ENCODE data around the gene LGALS7. TPM values are rescaled to one million over a fixed set of nuclear protein-coding genes. Genes with fewer than 3 reads are reported as not detected.
"Not testable (repeated sequence)": the region's sequence is repeated elsewhere in the genome, so short reads cannot be mapped to it uniquely, and the experiment has no call there.

LGALS7 gene
- polyA plus RNA-seq, 1 donor from 2014 or later, result not detected

GRCh38 chr19:38786572-38787265, 13.4 kb upstream of the LGALS7 start:
- H3K36me3 ChIP-seq (ENCODE audit: insufficient read depth, low read length), result no peaks in the 10 kb centered on the region
- no peak overlapping the region for H3K27ac ChIP-seq (ENCODE audit: low read length)
- no peak overlapping the region for H2AFZ ChIP-seq (ENCODE audit: low read depth, low read length)
- no peak overlapping the region for H3K4me3 ChIP-seq (ENCODE audit: low read length)
- H4K20me1 ChIP-seq (ENCODE audit: insufficient read depth), result no peaks in the 10 kb centered on the region
- H3K27me3 ChIP-seq (ENCODE audit: insufficient read depth, low read depth, low read length), result no peaks in the 10 kb centered on the region
- no peaks in the 10 kb centered on the region for H3K9me2 ChIP-seq (ENCODE audit: insufficient read depth, low read length)
- H3K9me3 ChIP-seq (ENCODE audit: low read length), result no peaks in the 10 kb centered on the region
- no peak for TF ChIP-seq EP300 (conservative IDR thresholded peaks at IDR 0.05; ENCODE audit: poor library complexity, severe bottlenecking)
- no peak for TF ChIP-seq TAF1 (IDR thresholded peaks at IDR 0.05; ENCODE audit: low read depth)
- no peak for TF ChIP-seq CTCF (IDR thresholded peaks at IDR 0.05; ENCODE audit: poor library complexity, severe bottlenecking)
- H3F3A ChIP-seq (ENCODE audit: insufficient read depth, low read length, poor library complexity, severe bottlenecking), result no peaks in the 10 kb centered on the region
- H3K9ac ChIP-seq (ENCODE audit: low read length), result no peak overlapping the region
- H3K4me2 ChIP-seq (ENCODE audit: low read length), result no peak overlapping the region
- no peaks in the 10 kb centered on the region for H3K79me2 ChIP-seq (replicated peaks; ENCODE audit: insufficient read depth, low read length)

- H3K27ac ChIP-seq (ENCODE audit: low read length); H3K79me2 ChIP-seq (replicated peaks; ENCODE audit: insufficient read depth, low read length); H3K27me3 ChIP-seq (ENCODE audit: insufficient read depth, low read depth, low read length); H3F3A ChIP-seq (ENCODE audit: insufficient read depth, low read length, poor library complexity, severe bottlenecking); H3K9me2 ChIP-seq (ENCODE audit: insufficient read depth, low read length); H3K9me3 ChIP-seq (ENCODE audit: low read length); H3K4me2 ChIP-seq (ENCODE audit: low read length); H3K9ac ChIP-seq (ENCODE audit: low read length); H3K4me3 ChIP-seq (ENCODE audit: low read length); H3K36me3 ChIP-seq (ENCODE audit: insufficient read depth, low read length); H2AFZ ChIP-seq (ENCODE audit: low read depth, low read length); H4K20me1 ChIP-seq (ENCODE audit: insufficient read depth): not testable (repeated sequence)
Observed at GRCh38 chr19:38786061-38786460, 12.7 kb upstream of the LGALS7 start.

GRCh38 chr19:38785187-38785699, 11.9 kb upstream of the LGALS7 start:
- Histone ChIP-seq H3K4me2 (ENCODE audit: low read length) (no peak overlapping the region), H3K9me3 (ENCODE audit: low read length) (no peaks in the 10 kb centered on the region), H3K9ac (ENCODE audit: low read length) (no peak overlapping the region), H3K4me3 (ENCODE audit: low read length) (no peak overlapping the region), H2AFZ (ENCODE audit: low read depth, low read length) (no peak overlapping the region), H3K27ac (ENCODE audit: low read length) (no peak overlapping the region), H3K9me2 (ENCODE audit: insufficient read depth, low read length) (no peaks in the 10 kb centered on the region), H3K79me2 (replicated peaks; ENCODE audit: insufficient read depth, low read length) (no peaks in the 10 kb centered on the region), H3K36me3 (ENCODE audit: insufficient read depth, low read length) (no peaks in the 10 kb centered on the region), H4K20me1 (ENCODE audit: insufficient read depth) (no peaks in the 10 kb centered on the region), H3K27me3 (ENCODE audit: insufficient read depth, low read depth, low read length) (no peaks in the 10 kb centered on the region), H3F3A (ENCODE audit: insufficient read depth, low read length, poor library complexity, severe bottlenecking) (no peaks in the 10 kb centered on the region)
- TF ChIP-seq EZH2 (IDR thresholded peaks at IDR 0.05; ENCODE audit: borderline replicate concordance, insufficient read depth, low read length, poor library complexity, severe bottlenecking) (no peak), SMC3 (conservative IDR thresholded peaks at IDR 0.05; ENCODE audit: poor library complexity) (no peak), RAD21 (conservative IDR thresholded peaks at IDR 0.05) (no peak), CTCF (IDR thresholded peaks at IDR 0.05; ENCODE audit: poor library complexity, severe bottlenecking) (no peak), REST (IDR thresholded peaks at IDR 0.05; ENCODE audit: borderline replicate concordance) (no peak), POLR2AphosphoS5 (IDR thresholded peaks at IDR 0.05) (no peak), EP300 (conservative IDR thresholded peaks at IDR 0.05; ENCODE audit: poor library complexity, severe bottlenecking) (no peak), TAF1 (IDR thresholded peaks at IDR 0.05; ENCODE audit: low read depth) (no peak), MXI1 (conservative IDR thresholded peaks at IDR 0.05; ENCODE audit: poor library complexity, severe bottlenecking) (no peak)

Data from neural cell (in vitro differentiated cells).